Body of pancreas (tissue), 4 donors: ENCODE results near the gene LHX8. TPM values are rescaled to one million over a fixed set of nuclear protein-coding genes. Genes with fewer than 3 reads are reported as not detected.

Experiments used
- ATAC-seq: fragments of 150-250 bp; one replicate; pipeline ENCODE4 v1.9.1; 2016
- DNase-seq, 4 donors: peaks; one replicate each; pipeline ENCODE4 v3.0.0-alpha.2; 2019
- H3K27ac ChIP-seq, 4 donors: fragments of 200-600 bp; sonication (generic); 1 replicate in 3 of 4; 2 replicates in 1 of 4; pipeline versions ENCODE4 v1.5.1 to v1.6.1; 2016 to 2019; ENCODE audit warnings: mild to moderate bottlenecking in 1 of 4, mixed read lengths in 1 of 4, moderate library complexity in 1 of 4
- H3K27me3 ChIP-seq, 2 donors: fragments of 200-600 bp; sonication (generic); one replicate each; pipeline ENCODE4 v1.6.0; 2016; ENCODE audit warnings: mild to moderate bottlenecking in 1 of 2
- H3K36me3 ChIP-seq, 2 donors: fragments of 200-600 bp; sonication (generic); replicated peaks in 1 of 2; 2 replicates each; pipeline ENCODE4 v1.5.1; 2016; ENCODE audit warnings: low read depth in 2 of 2; ENCODE audit not compliant: insufficient read depth in 1 of 2
- H3K4me1 ChIP-seq: fragments of 200-600 bp; sonication (generic); one replicate; pipeline ENCODE4 v1.6.0; 2016
- H3K4me3 ChIP-seq, 2 donors: fragments of 200-600 bp; sonication (generic); 1 replicate in 1 of 2; 2 replicates in 1 of 2; pipeline ENCODE4 v1.5.1; 2016 to 2019
- H3K9me3 ChIP-seq, 3 donors: fragments of 200-600 bp; sonication (generic); 1 replicate in 2 of 3; 2 replicates in 1 of 3; pipeline ENCODE4 v1.5.1; 2016
- CTCF ChIP-seq, 7 experiments: fragments of 450-650 bp in 4 of 7; fragments of 200-600 bp in 3 of 7; sonication (generic) in 3 of 7; IDR thresholded peaks; one replicate each; pipeline ENCODE4 v1.5.1; 2016 to 2019; ENCODE audit warnings: antibody characterized with exemption in 7 of 7
- POLR2A ChIP-seq, 3 donors: fragments of 450-650 bp; IDR thresholded peaks; one replicate each; pipeline ENCODE4 v1.6.1; 2016; ENCODE audit warnings: antibody characterized with exemption in 3 of 3, mild to moderate bottlenecking in 2 of 3
- WGBS, 2 donors: methylation state at CpG; one replicate each; pipeline ENCODE4 v1.1.5; 2017; 5-methylcytosine and 5-hydroxymethylcytosine counted together
- intact Hi-C: fragments of 100-400 bp; cut with DNase I; formaldehyde crosslinking; loops from one replicate; pipeline ENCODE4 v1.15.1; 2023
- total RNA-seq, 2 donors: library from RNA; depleted of rRNA; stranded (reverse); fragments of >200 nt; gene quantifications; one replicate each; pipeline ENCODE4 v1.1.0, GENCODE V29; 2016

LHX8 gene
- total RNA-seq, 2 donors from 2014 or later = not detected

- WGBS, 2 donors = 6 to 10% methylated on average over 23 of the region's 23 CpGs
- Histone ChIP-seq H3K27ac (no peak overlapping the region), H3K9me3 (no peaks in the 10 kb centered on the region), H3K36me3 (no peaks in the 10 kb centered on the region), H3K4me1 (peaks cover 29% of the 10 kb centered on the region), H3K4me3 (no peak overlapping the region), H3K27me3 (peaks cover 0 to 78% of the 10 kb centered on the region in 2 donors)
- DNase-seq (no peak), ATAC-seq (no peak)
- no peak for TF ChIP-seq CTCF (IDR thresholded peaks at IDR 0.05)
- TF ChIP-seq POLR2A (IDR thresholded peaks at IDR 0.05) = no peak
- intact Hi-C loops = no loop called here
Observed at GRCh38 chr1:75132242-75132811, 1.9 kb upstream of the LHX8 start.

GRCh38 chr1:75132812-75133619 lies 1.2 kb upstream of the LHX8 start:
- Histone ChIP-seq H3K36me3 (no peaks in the 10 kb centered on the region), H3K27me3 (peaks cover 0 to 71% of the 10 kb centered on the region in 2 donors), H3K27ac (no peak overlapping the region), H3K4me1 (peaks cover 29% of the 10 kb centered on the region), H3K4me3 (no peak overlapping the region), H3K9me3 (no peaks in the 10 kb centered on the region)
- DNase-seq (no peak), ATAC-seq (no peak)
- no peak for TF ChIP-seq POLR2A (IDR thresholded peaks at IDR 0.05)
- TF ChIP-seq CTCF (IDR thresholded peaks at IDR 0.05) = no peak
- intact Hi-C loops = no loop called here
- 9 to 13% methylated on average over 23 of the region's 23 CpGs for WGBS, 2 donors

- H3K4me3 ChIP-seq = no peak overlapping the region
- H3K27me3 ChIP-seq = peaks cover 0 to 59% of the 10 kb centered on the region in 2 donors
- no peak overlapping the region for H3K27ac ChIP-seq
- no peak for TF ChIP-seq POLR2A (IDR thresholded peaks at IDR 0.05)
- TF ChIP-seq CTCF (IDR thresholded peaks at IDR 0.05) = no peak
- H3K36me3 ChIP-seq = no peaks in the 10 kb centered on the region
- H3K9me3 ChIP-seq = no peaks in the 10 kb centered on the region
- WGBS, 2 donors = 3 to 8% methylated on average over 30 to 54 of the region's 54 CpGs
- peaks cover 29% of the 10 kb centered on the region for H3K4me1 ChIP-seq
- ATAC-seq (no peak), DNase-seq (no peak)
- intact Hi-C loops = no loop called here
Observed at GRCh38 chr1:75134647-75135572, 722 bp downstream of the LHX8 start.

- H3K27me3 ChIP-seq = peaks cover 0 to 54% of the 10 kb centered on the region in 2 donors
- intact Hi-C loops = no loop called here
- H3K4me1 ChIP-seq = peaks cover 29% of the 10 kb centered on the region
- ATAC-seq (no peak), DNase-seq (no peak)
- no peak overlapping the region for H3K27ac ChIP-seq
- TF ChIP-seq CTCF (IDR thresholded peaks at IDR 0.05) (no peak), POLR2A (IDR thresholded peaks at IDR 0.05) (no peak)
- WGBS, 2 donors = 5 to 10% methylated on average over 23 of the region's 23 CpGs
- no peaks in the 10 kb centered on the region for H3K9me3 ChIP-seq
- no peaks in the 10 kb centered on the region for H3K36me3 ChIP-seq
- no peak overlapping the region for H3K4me3 ChIP-seq
Observed at GRCh38 chr1:75135573-75136194, 1.5 kb downstream of the LHX8 start.
